ENCODE data around the gene GPR132.

DNA sequence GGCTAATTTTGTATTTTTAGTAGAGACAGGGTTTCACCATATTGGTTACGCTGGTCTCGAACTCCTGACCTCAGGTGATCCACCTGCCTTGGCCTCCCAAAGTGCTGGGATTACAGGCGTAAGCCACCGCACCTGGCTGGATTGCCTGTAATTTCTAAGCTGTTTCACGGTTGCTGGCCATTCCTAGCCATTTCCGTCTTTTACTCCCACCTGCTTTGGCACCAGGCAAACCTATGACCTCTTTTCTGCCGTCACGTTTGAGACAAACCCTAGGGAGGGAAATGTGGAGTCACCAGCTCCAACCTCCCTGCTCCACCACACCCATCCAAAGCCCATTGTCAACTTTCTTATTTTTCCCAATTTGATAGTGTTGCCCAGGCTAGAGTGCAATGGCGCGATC lies 1.2 kb downstream of the GPR132 start:
- TF ChIP-seq CTCF (IDR thresholded peaks at IDR 0.05; ENCODE audit: insufficient read depth, low read length) (no peak), GABPA (IDR thresholded peaks at IDR 0.05; ENCODE audit: low read depth) (no peak)
- TF ChIP-seq, protein P1, sequence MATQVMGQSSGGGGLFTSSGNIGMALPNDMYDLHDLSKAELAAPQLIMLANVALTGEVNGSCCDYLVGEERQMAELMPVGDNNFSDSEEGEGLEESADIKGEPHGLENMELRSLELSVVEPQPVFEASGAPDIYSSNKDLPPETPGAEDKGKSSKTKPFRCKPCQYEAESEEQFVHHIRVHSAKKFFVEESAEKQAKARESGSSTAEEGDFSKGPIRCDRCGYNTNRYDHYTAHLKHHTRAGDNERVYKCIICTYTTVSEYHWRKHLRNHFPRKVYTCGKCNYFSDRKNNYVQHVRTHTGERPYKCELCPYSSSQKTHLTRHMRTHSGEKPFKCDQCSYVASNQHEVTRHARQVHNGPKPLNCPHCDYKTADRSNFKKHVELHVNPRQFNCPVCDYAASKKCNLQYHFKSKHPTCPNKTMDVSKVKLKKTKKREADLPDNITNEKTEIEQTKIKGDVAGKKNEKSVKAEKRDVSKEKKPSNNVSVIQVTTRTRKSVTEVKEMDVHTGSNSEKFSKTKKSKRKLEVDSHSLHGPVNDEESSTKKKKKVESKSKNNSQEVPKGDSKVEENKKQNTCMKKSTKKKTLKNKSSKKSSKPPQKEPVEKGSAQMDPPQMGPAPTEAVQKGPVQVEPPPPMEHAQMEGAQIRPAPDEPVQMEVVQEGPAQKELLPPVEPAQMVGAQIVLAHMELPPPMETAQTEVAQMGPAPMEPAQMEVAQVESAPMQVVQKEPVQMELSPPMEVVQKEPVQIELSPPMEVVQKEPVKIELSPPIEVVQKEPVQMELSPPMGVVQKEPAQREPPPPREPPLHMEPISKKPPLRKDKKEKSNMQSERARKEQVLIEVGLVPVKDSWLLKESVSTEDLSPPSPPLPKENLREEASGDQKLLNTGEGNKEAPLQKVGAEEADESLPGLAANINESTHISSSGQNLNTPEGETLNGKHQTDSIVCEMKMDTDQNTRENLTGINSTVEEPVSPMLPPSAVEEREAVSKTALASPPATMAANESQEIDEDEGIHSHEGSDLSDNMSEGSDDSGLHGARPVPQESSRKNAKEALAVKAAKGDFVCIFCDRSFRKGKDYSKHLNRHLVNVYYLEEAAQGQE (IDR thresholded peaks at IDR 0.05; ENCODE audit: insufficient replicate concordance, low read depth): no peak

All from HL-60 (cell line).